ENCODE measurements around the gene PRKAR1B.

The PRKAR1B gene

DNA sequence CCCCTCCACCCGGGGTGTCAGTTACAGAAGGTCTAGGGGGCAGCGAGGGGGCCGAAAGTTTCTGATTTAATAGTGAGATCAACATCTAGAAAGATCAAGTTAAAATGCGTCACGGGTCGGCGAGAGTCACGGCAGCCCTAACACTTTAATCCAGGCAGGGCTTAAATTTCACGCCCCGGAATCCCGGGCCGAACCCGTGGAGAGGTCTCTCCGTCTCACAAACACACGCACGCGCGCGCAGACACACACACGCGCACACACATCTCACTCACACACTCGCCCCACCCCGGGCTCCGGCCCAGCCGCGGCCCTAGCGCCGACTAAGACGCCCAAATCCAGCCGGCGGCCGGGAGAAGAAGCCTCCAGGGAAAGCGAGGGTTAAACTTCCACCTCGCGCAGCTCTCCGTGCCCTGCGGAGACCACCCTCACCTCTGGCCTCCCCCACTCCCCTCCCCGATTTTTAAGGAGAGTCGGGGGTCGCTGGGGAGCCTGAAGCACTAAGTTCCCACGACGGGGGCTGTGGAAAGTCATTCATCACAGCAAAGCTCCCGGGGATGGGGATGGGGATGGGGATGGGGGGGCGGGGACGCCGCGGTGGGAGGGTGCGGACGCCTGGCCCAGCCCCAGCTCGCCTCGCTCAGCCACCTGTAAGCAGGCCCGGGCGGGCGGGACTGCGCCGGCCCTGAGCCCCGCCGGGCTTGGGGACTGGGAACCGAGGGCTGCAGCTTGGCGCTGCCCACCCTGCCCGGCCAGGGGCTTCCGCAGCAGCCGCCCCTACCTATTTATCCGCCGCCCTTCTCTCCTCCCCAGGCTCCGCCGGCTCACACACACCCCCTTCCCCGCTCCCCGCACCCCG lies 209.1 kb downstream of the PRKAR1B start:
- TF ChIP-seq GATA3 (IDR thresholded peaks at IDR 0.05; ENCODE audit: low read depth, low read length) (no peak), GATA2 (IDR thresholded peaks at IDR 0.05; ENCODE audit: low read depth, low read length) (no peak)

DNA sequence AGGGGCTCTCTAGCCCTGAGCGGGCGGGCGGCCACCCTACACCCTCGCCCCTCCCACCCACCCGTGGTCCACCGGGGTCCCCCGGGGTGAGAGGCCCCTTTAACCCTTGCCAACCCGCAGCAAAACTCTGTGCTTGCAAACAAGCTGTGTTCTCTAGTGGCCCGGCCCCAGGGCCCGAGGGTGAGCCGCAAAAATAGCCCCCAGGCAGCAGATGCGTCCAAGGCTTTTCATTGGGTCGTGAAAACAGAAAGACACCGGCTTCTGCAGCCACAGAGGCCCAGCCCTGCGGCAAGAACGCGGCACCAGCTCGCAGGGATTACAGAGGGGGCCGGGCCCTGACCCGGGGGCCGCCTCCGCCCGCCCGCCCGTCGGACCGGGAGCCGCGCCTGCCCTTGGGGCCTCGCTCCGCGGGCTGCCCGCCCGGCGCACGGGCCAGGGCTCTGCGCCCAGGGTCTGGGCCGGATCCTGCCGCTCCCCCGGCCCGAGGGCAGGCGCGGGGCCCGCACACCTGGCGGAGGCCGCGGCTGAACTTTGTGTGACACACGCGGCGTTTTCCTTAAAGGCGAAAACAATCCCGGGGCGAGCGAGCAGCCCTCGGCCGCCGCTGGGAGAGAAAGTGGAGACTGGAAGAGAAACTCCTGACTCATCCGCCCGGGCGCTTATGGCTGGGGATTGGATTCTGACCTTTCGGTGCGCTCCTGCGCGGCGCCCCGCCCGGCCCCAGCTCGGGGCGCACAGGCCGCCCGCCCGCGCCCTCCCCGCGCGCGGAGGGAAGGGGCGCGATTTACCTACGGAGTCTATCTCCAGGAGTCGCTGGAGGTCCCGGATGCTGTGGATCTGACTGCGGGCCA lies 210.2 kb downstream of the PRKAR1B start:
- TF ChIP-seq GATA2 (IDR thresholded peaks at IDR 0.05; ENCODE audit: low read depth, low read length) (no peak), GATA3 (IDR thresholded peaks at IDR 0.05; ENCODE audit: low read depth, low read length) (no peak)

DNA sequence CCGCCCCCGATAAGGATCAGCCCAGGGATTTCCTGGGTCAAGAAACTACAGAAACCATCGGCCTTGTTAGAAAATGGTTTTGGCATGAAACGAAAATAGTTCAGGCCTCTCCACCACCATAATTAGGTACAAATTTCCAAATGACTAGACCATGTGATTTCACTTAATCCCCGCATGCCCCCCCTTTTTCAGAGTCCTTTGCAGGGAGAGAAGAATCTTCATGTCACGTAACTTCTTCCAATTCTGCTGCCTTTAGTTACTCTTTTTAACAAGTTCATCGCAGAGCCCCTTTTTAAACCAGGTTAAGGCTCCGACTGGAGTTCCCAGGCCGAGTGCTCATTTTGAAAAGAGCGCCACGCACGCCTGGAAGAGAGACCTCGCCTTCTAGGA lies 210.9 kb downstream of the PRKAR1B start:
- TF ChIP-seq GATA3 (IDR thresholded peaks at IDR 0.05; ENCODE audit: low read depth, low read length) (no peak), GATA2 (IDR thresholded peaks at IDR 0.05; ENCODE audit: low read depth, low read length) (peak; percentile 19; the same call in 1 of the 2 replicates)

DNA sequence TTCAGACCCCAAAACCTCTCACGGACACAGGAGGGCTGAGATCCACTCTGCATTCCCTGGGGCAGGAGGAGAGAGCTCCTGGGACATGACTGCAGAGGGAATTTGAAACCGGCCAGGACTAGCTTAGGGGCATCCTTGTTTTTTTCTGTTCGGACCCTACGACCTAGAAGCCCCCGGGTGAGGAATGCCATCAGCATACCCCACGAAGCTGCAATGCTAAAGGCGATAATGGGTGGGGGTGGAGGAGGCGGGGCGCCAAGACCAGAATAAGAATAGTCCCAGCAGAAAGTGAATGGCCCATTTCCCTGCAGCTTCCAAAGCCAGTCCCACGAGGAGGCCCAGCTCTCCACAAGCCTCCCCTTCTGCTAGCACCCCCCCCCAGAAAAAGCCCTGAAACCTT lies 211.5 kb downstream of the PRKAR1B start:
- no peak for TF ChIP-seq GATA2 (IDR thresholded peaks at IDR 0.05; ENCODE audit: low read depth, low read length)
- TF ChIP-seq GATA3 (IDR thresholded peaks at IDR 0.05; ENCODE audit: low read depth, low read length) = no peak

DNA sequence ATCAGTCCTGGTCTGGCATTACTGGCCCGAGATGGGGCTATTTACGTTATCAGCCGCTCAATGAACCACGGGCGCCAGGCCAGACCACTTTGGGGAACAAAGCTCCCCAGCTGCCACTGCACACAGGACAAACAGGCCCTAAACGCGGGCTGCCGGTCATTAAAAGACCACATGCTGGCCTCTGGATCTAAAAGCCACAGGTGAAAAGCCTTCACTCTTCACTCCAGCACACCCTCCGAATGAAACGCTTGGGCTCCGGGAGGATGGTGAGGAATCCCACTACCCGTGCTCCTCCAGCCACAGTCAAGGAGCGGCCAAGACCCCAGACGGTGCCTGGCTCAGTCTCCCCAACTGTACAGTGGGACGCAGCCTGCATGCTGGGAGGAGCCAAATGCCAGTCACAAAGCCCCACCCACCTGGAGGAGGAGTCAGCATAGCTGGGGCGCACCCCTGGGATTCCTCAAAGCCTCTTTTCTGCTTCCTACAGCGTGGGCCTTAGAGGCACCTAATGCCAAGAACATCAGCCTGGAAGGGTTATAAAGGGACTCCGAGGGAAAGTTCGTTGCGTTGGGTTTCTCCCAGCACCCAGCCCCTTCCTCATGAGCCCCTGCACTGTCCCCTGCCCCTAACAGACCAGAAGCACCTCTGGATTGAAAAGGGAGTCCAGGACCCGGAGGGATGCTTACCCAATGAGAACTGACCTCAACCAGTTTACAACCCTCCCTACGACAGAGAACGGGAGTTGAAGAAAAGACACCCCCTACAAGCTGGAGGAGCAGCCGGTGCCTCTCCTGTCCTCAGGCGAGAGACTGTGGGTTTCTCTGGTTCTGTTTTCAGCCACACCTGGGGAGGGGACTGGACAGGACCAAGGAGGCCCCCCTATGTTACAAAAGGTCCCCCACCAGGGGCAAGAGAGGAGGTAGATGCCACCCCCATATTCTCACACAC lies 212.2 kb downstream of the PRKAR1B start:
- TF ChIP-seq GATA3 (IDR thresholded peaks at IDR 0.05; ENCODE audit: low read depth, low read length) = no peak
- no peak for TF ChIP-seq GATA2 (IDR thresholded peaks at IDR 0.05; ENCODE audit: low read depth, low read length)

DNA sequence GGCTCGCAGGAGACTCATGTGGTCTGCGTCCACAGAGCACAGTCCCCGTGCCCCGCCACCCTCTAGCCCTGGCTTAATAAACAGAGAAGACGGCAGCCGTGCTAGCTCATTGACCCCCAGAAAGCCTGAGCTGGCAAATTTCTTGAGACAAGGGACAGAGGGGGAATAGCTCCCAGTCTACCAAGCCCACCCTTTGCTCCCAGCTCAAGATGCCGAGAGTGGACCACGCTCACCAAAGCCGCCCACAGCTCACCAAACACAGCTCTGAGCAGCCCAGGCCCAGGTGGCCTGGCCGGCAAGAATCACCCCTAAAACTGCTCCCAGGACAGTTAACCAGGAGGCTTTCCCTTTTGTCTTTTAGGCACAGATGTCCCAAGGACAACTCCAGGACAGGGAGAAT lies 212.8 kb downstream of the PRKAR1B start:
- TF ChIP-seq GATA3 (IDR thresholded peaks at IDR 0.05; ENCODE audit: low read depth, low read length) (no peak), GATA2 (IDR thresholded peaks at IDR 0.05; ENCODE audit: low read depth, low read length) (no peak)

DNA sequence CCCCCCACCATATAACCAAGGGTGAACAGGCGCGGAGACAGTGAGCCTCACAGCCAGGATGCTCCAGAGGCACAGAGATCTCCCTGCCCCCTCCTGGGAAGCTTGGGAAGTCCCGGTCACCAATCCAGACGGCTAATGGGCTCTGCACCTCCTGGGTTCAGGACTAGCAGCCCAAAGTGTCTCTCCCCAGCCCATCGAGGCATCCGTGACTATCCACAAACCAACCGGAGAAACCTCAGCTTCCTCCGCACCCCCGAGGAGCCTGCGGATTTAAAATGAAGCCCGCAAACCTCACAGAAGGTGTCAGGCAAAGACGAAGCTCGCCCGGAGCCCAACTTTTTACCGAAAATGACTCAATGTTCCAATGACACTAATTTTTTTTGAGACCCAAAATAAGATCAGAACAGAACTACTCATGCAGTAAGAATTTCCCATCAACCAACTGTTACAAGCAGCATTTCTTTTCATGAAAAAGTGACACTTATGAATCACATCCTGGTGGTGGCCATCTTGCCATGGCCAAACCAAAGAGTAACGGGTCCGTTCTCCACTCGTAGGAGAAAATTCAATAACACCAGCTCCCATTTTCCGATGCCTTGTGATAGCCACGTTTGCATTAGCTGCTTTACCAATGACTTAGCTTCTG lies 213.4 kb downstream of the PRKAR1B start:
- TF ChIP-seq GATA2 (IDR thresholded peaks at IDR 0.05; ENCODE audit: low read depth, low read length) (no peak), GATA3 (IDR thresholded peaks at IDR 0.05; ENCODE audit: low read depth, low read length) (no peak)

DNA sequence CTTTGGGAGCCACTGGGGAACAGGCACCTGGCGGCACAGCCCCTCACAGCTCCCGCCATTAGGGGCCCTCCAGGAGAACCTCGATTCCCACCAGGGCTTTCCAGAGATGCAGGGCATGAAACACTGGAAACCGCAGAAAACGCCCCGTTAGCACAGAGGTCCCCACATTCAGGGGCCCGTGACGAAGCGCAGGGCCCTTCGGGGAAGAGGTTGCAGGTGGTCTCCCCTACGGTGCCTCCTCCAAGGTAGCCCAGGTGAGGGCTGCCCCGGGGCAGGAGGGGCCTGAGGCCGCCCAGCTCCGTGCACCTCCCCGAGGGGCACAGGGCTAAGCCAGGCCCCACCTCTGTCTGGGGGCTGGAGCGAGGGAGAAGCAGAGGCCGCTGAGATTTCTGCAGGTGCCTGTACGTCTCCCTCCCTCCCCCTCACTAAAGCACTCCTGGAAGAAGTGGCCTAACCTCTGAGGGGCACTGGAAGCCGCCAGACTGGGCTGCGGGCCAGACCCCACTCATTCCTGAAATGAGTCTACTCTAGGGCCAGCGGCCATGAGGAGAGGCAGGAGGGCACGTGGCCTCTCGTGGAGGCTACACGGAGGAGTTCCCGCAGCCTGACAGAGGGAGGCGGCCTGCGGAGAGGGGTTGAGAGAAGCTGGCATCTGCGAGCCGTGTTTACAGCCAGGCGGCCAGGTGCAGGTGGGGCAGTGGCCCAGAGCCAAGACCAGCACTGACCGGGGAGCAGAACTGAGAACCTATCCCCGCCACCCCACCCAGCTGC lies 214.4 kb downstream of the PRKAR1B start:
- no peak for TF ChIP-seq GATA2 (IDR thresholded peaks at IDR 0.05; ENCODE audit: low read depth, low read length)
- no peak for TF ChIP-seq GATA3 (IDR thresholded peaks at IDR 0.05; ENCODE audit: low read depth, low read length)

DNA sequence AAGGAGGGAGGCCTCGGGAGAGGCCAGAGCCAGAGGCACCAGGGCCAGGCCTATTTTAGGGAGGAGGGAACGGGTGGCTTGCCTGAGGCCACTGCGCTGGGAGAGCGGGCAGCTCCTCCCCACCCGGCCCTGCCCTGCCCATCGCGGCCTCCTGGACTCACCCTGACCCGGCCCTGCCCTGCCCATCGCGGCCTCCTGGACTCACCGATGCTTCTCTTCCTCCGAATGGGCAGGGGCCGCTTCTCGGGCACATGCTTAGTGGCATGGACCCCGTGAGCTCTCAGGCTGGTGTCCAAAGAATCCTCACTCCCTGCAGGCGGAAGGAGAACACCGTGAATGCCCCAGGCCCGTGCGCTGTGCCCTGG lies 215.0 kb downstream of the PRKAR1B start:
- TF ChIP-seq GATA3 (IDR thresholded peaks at IDR 0.05; ENCODE audit: low read depth, low read length) (no peak), GATA2 (IDR thresholded peaks at IDR 0.05; ENCODE audit: low read depth, low read length) (no peak)

DNA sequence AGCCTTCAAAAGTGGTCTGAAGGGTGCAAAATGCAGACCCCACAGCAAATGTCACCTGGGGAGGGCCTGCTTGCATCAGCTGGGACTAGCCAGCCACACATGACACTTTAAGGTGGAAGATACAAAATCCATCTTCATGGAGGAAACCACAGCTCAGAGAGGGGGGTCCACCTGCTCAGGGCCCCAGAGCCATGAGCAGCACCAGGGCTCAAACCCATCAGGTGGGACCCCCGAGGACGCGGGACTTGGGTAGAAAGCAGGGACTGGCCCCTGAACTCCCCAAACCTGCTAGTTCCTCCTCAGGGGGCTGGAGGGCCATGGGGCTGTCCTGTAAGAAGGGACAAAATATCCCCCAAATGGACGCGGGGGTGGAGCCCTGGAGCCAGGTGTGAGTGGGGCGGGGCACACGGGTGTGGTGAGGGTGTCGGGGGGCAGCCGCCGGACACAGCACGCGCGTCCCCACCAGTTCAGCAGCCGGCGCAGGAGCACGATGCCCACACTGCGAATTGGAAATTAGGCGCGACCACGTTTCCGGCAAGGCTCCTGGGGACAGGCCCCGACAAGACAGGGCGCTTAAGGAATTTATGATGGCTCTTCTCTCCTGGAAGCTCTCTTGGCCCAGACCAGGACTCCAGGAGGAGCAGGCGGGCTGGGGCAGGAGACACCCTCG lies 215.5 kb downstream of the PRKAR1B start:
- TF ChIP-seq GATA2 (IDR thresholded peaks at IDR 0.05; ENCODE audit: low read depth, low read length) (no peak), GATA3 (IDR thresholded peaks at IDR 0.05; ENCODE audit: low read depth, low read length) (no peak)

DNA sequence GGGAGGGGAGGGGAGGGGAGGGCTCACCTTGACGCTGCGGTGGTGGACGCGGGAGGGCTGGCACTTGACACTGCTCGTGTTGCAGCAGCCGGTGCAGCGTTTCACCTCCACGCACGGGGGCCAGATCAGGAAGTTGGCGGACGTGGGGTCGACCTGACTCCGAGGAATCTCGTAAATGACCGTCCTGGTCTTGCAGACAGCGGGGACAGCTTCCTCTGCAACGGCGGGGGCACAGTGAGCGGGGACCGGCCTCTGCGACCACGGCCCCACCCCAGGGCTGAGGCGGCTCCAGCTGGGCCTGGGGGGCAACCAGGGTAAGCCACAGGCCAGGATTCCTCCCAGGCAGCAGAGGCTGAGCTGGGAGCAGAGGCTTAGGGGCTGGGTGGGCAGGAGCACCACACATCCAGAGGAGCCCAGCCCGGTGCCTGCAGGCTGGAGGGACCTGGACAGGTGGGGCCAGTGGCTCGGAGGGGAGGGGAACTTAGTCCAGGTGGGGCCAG lies 216.2 kb downstream of the PRKAR1B start:
- TF ChIP-seq GATA3 (IDR thresholded peaks at IDR 0.05; ENCODE audit: low read depth, low read length) (no peak), GATA2 (IDR thresholded peaks at IDR 0.05; ENCODE audit: low read depth, low read length) (no peak)

DNA sequence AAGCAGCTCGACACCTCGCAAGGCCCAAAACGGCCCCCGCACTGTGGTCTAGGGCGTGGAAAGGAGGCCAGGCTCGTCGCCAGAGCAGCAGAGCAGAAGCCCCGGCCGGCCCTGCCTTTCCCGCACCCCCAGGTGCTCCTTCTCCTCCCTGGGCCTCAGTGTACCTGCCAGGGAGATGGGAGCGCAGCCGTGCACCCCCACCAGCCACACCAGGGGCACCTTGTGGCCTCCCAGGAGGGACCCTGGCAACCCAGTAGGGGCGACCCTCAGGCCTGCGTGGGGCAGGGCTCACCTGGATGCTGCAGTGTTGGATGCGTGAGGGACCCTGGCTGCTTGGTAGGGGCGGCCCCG lies 217.0 kb downstream of the PRKAR1B start:
- no peak for TF ChIP-seq GATA2 (IDR thresholded peaks at IDR 0.05; ENCODE audit: low read depth, low read length)
- no peak for TF ChIP-seq GATA3 (IDR thresholded peaks at IDR 0.05; ENCODE audit: low read depth, low read length)

Data from SH-SY5Y (cell line).